Keratinocyte (primary cell): ENCODE measurements around the gene MYO15B. TPM values are rescaled to one million over a fixed set of nuclear protein-coding genes. Genes with fewer than 3 reads are reported as not detected.
A peak's percentile ranks its signal among the peaks of the same experiment; 100 is the strongest.

Source experiments
- DNase-seq: peaks from one replicate; pipeline ENCODE4 v3.0.0-alpha.2; 2011; ENCODE audit warnings: low read depth, missing footprints, low spot score
- FAIRE-seq: peaks from 2 replicates; lab custom pipeline; 2011; peaks lifted over from hg19 to GRCh38; lab: Jason Lieb, UNC
- H2AFZ ChIP-seq: 2 replicates; pipeline ENCODE4 v1.6.0; 2012; ENCODE audit warnings: low read length, control low read depth, inconsistent platforms; ENCODE audit not compliant: control insufficient read depth
- H3K27ac ChIP-seq: 2 replicates; pipeline ENCODE4 v1.5.1; 2011; ENCODE audit warnings: low read length; ENCODE audit not compliant: control insufficient read depth, insufficient read depth
- H3K27me3 ChIP-seq: 3 replicates; pipeline ENCODE4 v1.6.0; 2011; ENCODE audit warnings: low read length; ENCODE audit not compliant: control insufficient read depth, insufficient read depth; ENCODE audit errors: extremely low read depth
- H3K36me3 ChIP-seq, 2 experiments: 2 replicates in 1 of 2; 3 replicates in 1 of 2; pipeline ENCODE4 v1.5.1; 2011; ENCODE audit warnings: low read length in 2 of 2, mild to moderate bottlenecking in 1 of 2; ENCODE audit not compliant: control insufficient read depth in 2 of 2, insufficient read depth in 2 of 2; ENCODE audit errors: extremely low read depth in 1 of 2
- H3K4me1 ChIP-seq: 3 replicates; pipeline ENCODE4 v1.5.1; 2011; ENCODE audit warnings: low read length; ENCODE audit not compliant: control insufficient read depth, insufficient read depth; ENCODE audit errors: extremely low read depth
- H3K4me2 ChIP-seq: 3 replicates; pipeline ENCODE4 v1.6.0; 2011; ENCODE audit warnings: low read depth, low read length; ENCODE audit not compliant: control insufficient read depth, insufficient read depth; ENCODE audit errors: extremely low read depth
- H3K4me3 ChIP-seq, 3 experiments: fragments of 200-600 bp in 1 of 3; sonication (generic) in 1 of 3; 2 replicates in 2 of 3; 3 replicates in 1 of 3; pipeline ENCODE4 v1.5.1; 2011 to 2016; ENCODE audit warnings: low read length in 3 of 3, mild to moderate bottlenecking in 3 of 3, control low read depth in 2 of 3, inconsistent platforms in 1 of 3, low read depth in 1 of 3, mixed read lengths in 1 of 3, mixed run types in 1 of 3, moderate library complexity in 1 of 3; ENCODE audit not compliant: control insufficient read depth in 2 of 3, insufficient read depth in 2 of 3; ENCODE audit errors: extremely low read depth in 1 of 3
- H3K79me2 ChIP-seq: 2 replicates; pipeline ENCODE4 v1.6.0; 2012; ENCODE audit warnings: low read length; ENCODE audit not compliant: control insufficient read depth, insufficient read depth
- H3K9ac ChIP-seq: 3 replicates; pipeline ENCODE4 v1.6.0; 2011; ENCODE audit warnings: low read length; ENCODE audit not compliant: control insufficient read depth, insufficient read depth; ENCODE audit errors: extremely low read depth
- H3K9me1 ChIP-seq: 3 replicates; pipeline ENCODE4 v1.6.0; 2011; ENCODE audit warnings: low read length; ENCODE audit not compliant: control insufficient read depth, insufficient read depth; ENCODE audit errors: extremely low read depth
- H3K9me3 ChIP-seq: 2 replicates; pipeline ENCODE4 v1.5.1; 2012; ENCODE audit warnings: low read depth, low read length; ENCODE audit not compliant: control insufficient read depth
- H4K20me1 ChIP-seq: 3 replicates; pipeline ENCODE4 v1.6.0; 2011; ENCODE audit warnings: low read length; ENCODE audit not compliant: control insufficient read depth, insufficient read depth; ENCODE audit errors: extremely low read depth
- CTCF ChIP-seq, 3 experiments: IDR thresholded peaks in 1 of 3; conservative IDR thresholded peaks in 1 of 3; optimal IDR thresholded peaks in 1 of 3; 2 replicates in 2 of 3; 3 replicates in 1 of 3; pipeline versions ENCODE3 to v1.5.1; 2011; ENCODE audit warnings: low read length in 3 of 3, mild to moderate bottlenecking in 3 of 3, moderate library complexity in 2 of 3, control low read depth in 1 of 3, inconsistent platforms in 1 of 3; ENCODE audit not compliant: insufficient read depth in 2 of 3; ENCODE audit errors: extremely low read depth in 1 of 3
- EZH2 ChIP-seq: IDR thresholded peaks from one replicate; pipeline ENCODE4 v1.6.1; 2012; ENCODE audit warnings: inconsistent platforms, mild to moderate bottlenecking, low read length, moderate library complexity
- dilution Hi-C: fragments of 300-500 bp; cut with MboI; formaldehyde crosslinking; loops from one replicate; pipeline ENCODE4 v1.7.0; 2020; ENCODE audit warnings: low sequenced_read_pairs; ENCODE audit not compliant: extremely low pct_ligation_motif_present
- polyA plus RNA-seq, 5 experiments: library from polyadenylated mRNA; depleted of rRNA in 3 of 5; stranded (reverse) in 3 of 5; stranded (forward) in 1 of 5; unstranded in 1 of 5; fragments of >200 nt; gene quantifications; 1 replicate in 1 of 5; 2 replicates in 3 of 5; 3 replicates in 1 of 5; pipeline versions ENCODE4 v1.2.1 to v1.2.3, GENCODE V29; 2011 to 2012; ENCODE audit warnings: missing spikeins in 2 of 5, low read depth in 1 of 5, low replicate concordance in 1 of 5

The MYO15B gene
- polyA plus RNA-seq, 1 donor (not counting 4 experiments of a cell fraction or from before 2014, with no cell fraction given) = 0.14 TPM

GRCh38 chr17:75632863-75633485 lies 45.4 kb downstream of the MYO15B start, which contains the start of gene SMIM5:
TSS of gene SMIM5 (plus strand) at chr17:75633434. CDS start at chr17:75640202, 6,768 bp downstream.
- TF ChIP-seq CTCF (optimal IDR thresholded peaks at IDR 0.05 in 1 of 3, IDR thresholded peaks at IDR 0.05 in 1 of 3, conservative IDR thresholded peaks at IDR 0.05 in 1 of 3; ENCODE audit: extremely low read depth in 1 of 3, insufficient read depth in 2 of 3, low read length in 3 of 3) = peak; percentile 90 to 98 (median 92)
- TF ChIP-seq EZH2 = no peak
- Histone ChIP-seq H3K9me3 (no peaks in the 10 kb centered on the region), H3K36me3 (peaks cover 4 to 16% of the 10 kb centered on the region in 2 experiments), H3K4me3 (no peak within 1 kb of the TSS), H3K9me1 (no peaks in the 10 kb centered on the region), H3K4me1 (peaks cover 15% of the 10 kb centered on the region), H3K79me2 (no peaks in the 10 kb centered on the region), H4K20me1 (peaks cover 3% of the 10 kb centered on the region), H3K4me2 (peak within 1 kb of the TSS; percentile 45), H3K27ac (peak within 1 kb of the TSS; percentile 58), H3K27me3 (no peaks in the 10 kb centered on the region), H2AFZ (peak within 1 kb of the TSS; percentile 42), H3K9ac (peak within 1 kb of the TSS; percentile 63)
- dilution Hi-C loops = no loop called here
- peak; percentile 33 for DNase-seq
- FAIRE-seq = no peak

GRCh38 chr17:75633486-75634375 lies 46.1 kb downstream of the MYO15B start:
- DNase-seq (peak; percentile 60), FAIRE-seq (peak; percentile 83)
- peak; percentile 76 to 88 (median 77) for TF ChIP-seq CTCF (optimal IDR thresholded peaks at IDR 0.05 in 1 of 3, IDR thresholded peaks at IDR 0.05 in 1 of 3, conservative IDR thresholded peaks at IDR 0.05 in 1 of 3; ENCODE audit: extremely low read depth in 1 of 3, insufficient read depth in 2 of 3, low read length in 3 of 3)
- no peak for TF ChIP-seq EZH2
- peak overlapping the region; percentile 63 for H3K9ac ChIP-seq
- peaks cover 4 to 17% of the 10 kb centered on the region in 2 experiments for H3K36me3 ChIP-seq
- H2AFZ ChIP-seq = peak overlapping the region; percentile 42
- no peaks in the 10 kb centered on the region for H3K27me3 ChIP-seq
- H3K4me1 ChIP-seq = peaks cover 15% of the 10 kb centered on the region
- no peaks in the 10 kb centered on the region for H3K9me3 ChIP-seq
- H3K4me3 ChIP-seq = no peak overlapping the region
- H3K9me1 ChIP-seq = no peaks in the 10 kb centered on the region
- peaks cover 3% of the 10 kb centered on the region for H4K20me1 ChIP-seq
- H3K79me2 ChIP-seq = no peaks in the 10 kb centered on the region
- peak overlapping the region; percentile 58 for H3K27ac ChIP-seq
- H3K4me2 ChIP-seq = peak overlapping the region; percentile 45
- dilution Hi-C loops = no loop called here
